Prostate gland (tissue), 2 donors: ENCODE data around the gene PTGER1. TPM values are rescaled to one million over a fixed set of nuclear protein-coding genes. Genes with fewer than 3 reads are reported as not detected.
A peak's percentile ranks its signal among the peaks of the same experiment; 100 is the strongest.

Source experiments
- DNase-seq: peaks from one replicate; pipeline ENCODE4 v3.0.0-alpha.2; 2019; ENCODE audit warnings: low spot score
- H3K27ac ChIP-seq, 2 donors: fragments of 200-600 bp; sonication (generic); 2 replicates each; pipeline ENCODE4 v1.5.1; 2017 to 2019
- H3K27me3 ChIP-seq: fragments of 200-600 bp; sonication (generic); replicated peaks from 2 replicates; pipeline ENCODE4 v1.5.1; 2019; ENCODE audit not compliant: insufficient read depth
- H3K36me3 ChIP-seq, 2 donors: fragments of 200-600 bp; sonication (generic); 1 replicate in 1 of 2; 2 replicates in 1 of 2; pipeline versions ENCODE4 v1.5.1 to v1.8.1; 2017 to 2019
- H3K4me1 ChIP-seq: fragments of 200-600 bp; sonication (generic); replicated peaks from 2 replicates; pipeline ENCODE4 v1.5.1; 2019
- H3K4me3 ChIP-seq, 2 donors: fragments of 200-600 bp; sonication (generic); 2 replicates each; pipeline ENCODE4 v1.5.1; 2017 to 2019
- H3K9me3 ChIP-seq: fragments of 200-600 bp; sonication (generic); 2 replicates; pipeline ENCODE4 v1.5.1; 2017
- POLR2A ChIP-seq: fragments of 450-650 bp; IDR thresholded peaks from one replicate; pipeline ENCODE4 v1.6.1; 2016; ENCODE audit warnings: antibody characterized with exemption, mild to moderate bottlenecking
- POLR2AphosphoS5 ChIP-seq: sonication (generic); formaldehyde crosslinking; IDR thresholded peaks from one replicate; pipeline ENCODE4 v1.6.1; 2017; ENCODE audit warnings: antibody characterized with exemption
- WGBS: methylation state at CpG from one replicate; pipeline ENCODE4 v1.1.5; 2018; 5-methylcytosine and 5-hydroxymethylcytosine counted together
- intact Hi-C: fragments of 100-400 bp; cut with DNase I; formaldehyde crosslinking; loops from one replicate; pipeline ENCODE4 v1.14.2; 2022
- small RNA-seq, 2 donors: library from RNA; depleted of rRNA; stranded (forward); fragments of <200 nt; gene quantifications; one replicate each; pipeline ENCODE3, GENCODE V24; 2016
- total RNA-seq, 2 donors: library from RNA; depleted of rRNA; stranded (reverse); fragments of >200 nt; gene quantifications; one replicate each; pipeline ENCODE4 v1.1.0, GENCODE V29; 2016
- TF ChIP-seq, protein P1 (sequence below), 4 experiments: fragments of 200-600 bp in 2 of 4; fragments of 450-650 bp in 2 of 4; sonication (generic) in 2 of 4; IDR thresholded peaks; 1 replicate in 3 of 4; 2 replicates in 1 of 4; pipeline ENCODE4 v1.5.1; 2016 to 2019; ENCODE audit warnings: antibody characterized with exemption in 4 of 4, mild to moderate bottlenecking in 2 of 4, moderate library complexity in 2 of 4

PTGER1 gene
- total RNA-seq, 2 donors from 2014 or later = 1.0 TPM; not detected in 1

DNA sequence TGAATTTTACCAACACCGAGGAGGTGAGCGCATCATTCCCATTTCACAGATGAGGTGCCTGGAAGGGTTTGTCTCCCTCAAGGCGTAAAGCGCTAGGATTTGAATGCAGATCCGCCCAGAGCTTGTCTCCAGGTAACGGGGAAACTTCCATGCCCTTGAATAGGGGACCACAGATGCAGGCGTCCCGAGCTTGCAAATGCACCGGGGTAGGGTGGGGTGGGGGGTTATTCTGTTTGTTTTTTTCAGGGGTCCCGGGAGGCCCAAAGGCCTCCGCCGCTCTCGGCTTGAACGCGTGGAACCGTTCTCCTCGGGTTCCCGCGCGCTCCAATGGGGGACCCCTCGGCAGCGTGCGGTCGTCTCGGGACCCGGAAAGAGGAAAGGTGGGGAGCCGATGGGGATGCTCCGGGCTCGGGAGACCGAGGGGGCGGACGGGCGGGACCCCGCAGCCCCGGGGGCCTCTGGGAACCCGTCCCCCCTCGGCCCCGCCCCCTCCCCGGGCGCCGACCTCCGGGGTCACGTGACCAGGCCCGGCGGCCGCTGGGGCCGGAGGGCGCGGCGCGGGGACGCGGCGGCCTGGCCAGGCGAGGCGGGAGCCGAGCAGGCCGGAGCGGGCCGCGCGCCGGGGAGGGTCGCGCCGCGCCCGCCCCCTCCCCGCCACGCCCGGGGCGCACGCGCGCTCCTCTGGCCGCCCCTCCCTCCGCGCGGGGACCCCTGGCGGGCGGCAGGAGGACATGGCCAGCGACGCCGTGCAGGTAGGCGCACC, 42.2 kb downstream of the PTGER1 start, which contains the start of gene PKN1:
TSS of gene PKN1 (plus strand) at position 516 of the 763 bp plus-strand sequence. CDS start at position 732, 216 bp downstream.
- Histone ChIP-seq H3K9me3 (no peaks in the 10 kb centered on the region), H3K36me3 (no peaks in the 10 kb centered on the region), H3K4me1 (peaks cover 5% of the 10 kb centered on the region), H3K4me3 (peak within 1 kb of the TSS; percentile 68 to 77), H3K27ac (peak within 1 kb of the TSS; percentile 74 to 75), H3K27me3 (no peaks in the 10 kb centered on the region)
- no peak for DNase-seq
- intact Hi-C loops = no loop called here
- 4% methylated on average over 37 of the region's 85 CpGs for WGBS
- TF ChIP-seq POLR2A (no peak), POLR2AphosphoS5 (no peak)
- TF ChIP-seq, protein P1, sequence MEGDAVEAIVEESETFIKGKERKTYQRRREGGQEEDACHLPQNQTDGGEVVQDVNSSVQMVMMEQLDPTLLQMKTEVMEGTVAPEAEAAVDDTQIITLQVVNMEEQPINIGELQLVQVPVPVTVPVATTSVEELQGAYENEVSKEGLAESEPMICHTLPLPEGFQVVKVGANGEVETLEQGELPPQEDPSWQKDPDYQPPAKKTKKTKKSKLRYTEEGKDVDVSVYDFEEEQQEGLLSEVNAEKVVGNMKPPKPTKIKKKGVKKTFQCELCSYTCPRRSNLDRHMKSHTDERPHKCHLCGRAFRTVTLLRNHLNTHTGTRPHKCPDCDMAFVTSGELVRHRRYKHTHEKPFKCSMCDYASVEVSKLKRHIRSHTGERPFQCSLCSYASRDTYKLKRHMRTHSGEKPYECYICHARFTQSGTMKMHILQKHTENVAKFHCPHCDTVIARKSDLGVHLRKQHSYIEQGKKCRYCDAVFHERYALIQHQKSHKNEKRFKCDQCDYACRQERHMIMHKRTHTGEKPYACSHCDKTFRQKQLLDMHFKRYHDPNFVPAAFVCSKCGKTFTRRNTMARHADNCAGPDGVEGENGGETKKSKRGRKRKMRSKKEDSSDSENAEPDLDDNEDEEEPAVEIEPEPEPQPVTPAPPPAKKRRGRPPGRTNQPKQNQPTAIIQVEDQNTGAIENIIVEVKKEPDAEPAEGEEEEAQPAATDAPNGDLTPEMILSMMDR (IDR thresholded peaks at IDR 0.05) = no peak

DNA sequence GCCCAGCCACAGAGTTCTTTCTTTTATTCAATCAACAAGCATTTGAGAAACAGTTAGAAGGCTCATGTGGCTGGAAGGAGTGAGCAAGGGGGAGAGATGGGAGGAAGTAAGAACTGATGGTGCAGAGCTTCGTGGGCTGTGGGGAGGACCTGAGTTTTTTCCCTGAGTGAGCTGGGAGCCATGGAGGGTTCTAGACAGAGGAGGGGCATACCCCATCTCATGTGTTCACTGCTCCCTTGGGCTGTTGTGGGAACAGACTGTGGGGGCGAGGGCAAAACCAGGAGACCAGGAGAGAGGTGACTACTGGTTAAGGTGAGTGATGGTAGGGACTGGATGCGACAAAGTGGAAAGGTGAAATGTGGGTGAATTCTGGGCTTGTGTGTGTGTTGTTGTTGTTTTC, 44.4 kb downstream of the PTGER1 start:
- H3K27ac ChIP-seq = no peak overlapping the region
- no peak for DNase-seq
- TF ChIP-seq POLR2A = no peak
- TF ChIP-seq, protein P1 (IDR thresholded peaks at IDR 0.05) = no peak
- TF ChIP-seq POLR2AphosphoS5 = no peak
- H3K4me1 ChIP-seq = peaks cover 5% of the 10 kb centered on the region
- no peaks in the 10 kb centered on the region for H3K36me3 ChIP-seq
- WGBS = 75% methylated on average over 3 of the region's 3 CpGs
- no peak overlapping the region for H3K4me3 ChIP-seq
- no peaks in the 10 kb centered on the region for H3K27me3 ChIP-seq
- intact Hi-C loops = no loop called here
- H3K9me3 ChIP-seq = no peaks in the 10 kb centered on the region

DNA sequence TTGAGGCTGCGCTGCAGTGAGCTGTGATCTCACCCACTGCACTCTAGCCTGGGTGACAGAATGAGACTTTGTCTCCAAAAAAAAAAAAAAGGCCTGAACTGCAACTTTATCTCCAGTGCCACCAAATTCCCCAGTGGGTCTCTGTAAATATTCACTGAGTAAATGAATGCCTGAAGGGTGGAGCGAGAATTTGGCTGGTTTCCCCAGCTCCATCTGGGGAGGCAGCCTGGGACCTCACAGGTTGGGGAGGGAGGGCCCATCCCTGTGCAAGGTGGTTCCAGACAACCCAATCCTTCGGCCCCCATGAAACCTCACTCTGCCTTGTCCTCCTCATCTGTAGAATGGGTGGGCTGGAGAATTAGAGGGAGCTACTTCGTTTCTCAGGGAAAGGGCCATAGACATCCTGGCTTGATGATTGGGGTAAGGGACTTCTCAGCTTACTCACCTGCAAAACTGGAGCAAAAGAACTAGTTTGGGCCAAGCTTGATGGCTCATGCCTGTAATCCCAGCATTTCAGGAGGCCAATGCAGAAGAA, 46.2 kb downstream of the PTGER1 start:
- WGBS = 64% methylated on average over 4 of the region's 4 CpGs
- intact Hi-C loops = no loop called here
- no peak for TF ChIP-seq POLR2A
- no peak for TF ChIP-seq POLR2AphosphoS5

DNA sequence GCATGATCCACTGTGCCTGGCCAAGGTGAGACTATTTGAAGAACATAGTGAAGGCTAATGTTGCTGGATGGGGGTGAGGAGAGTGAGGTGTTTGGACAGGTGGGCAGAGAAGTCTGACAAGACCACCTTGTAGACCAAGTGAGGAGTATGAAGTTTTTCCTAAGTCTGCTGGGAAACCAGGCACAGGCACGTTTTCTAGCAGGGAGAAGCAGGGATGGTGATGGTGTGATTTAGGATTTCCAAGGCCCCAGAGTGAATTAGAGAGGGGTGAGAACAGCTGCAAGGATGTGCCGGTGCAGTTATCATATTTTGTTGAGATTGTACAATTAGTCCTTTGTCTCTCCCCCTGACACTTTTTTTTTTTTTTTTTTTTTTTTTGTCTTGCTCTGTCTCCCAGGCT, 47.7 kb downstream of the PTGER1 start:
- no peak overlapping the region for H3K4me3 ChIP-seq
- TF ChIP-seq, protein P1 (IDR thresholded peaks at IDR 0.05) = no peak
- TF ChIP-seq POLR2AphosphoS5 = no peak
- no peak for TF ChIP-seq POLR2A
- no peaks in the 10 kb centered on the region for H3K4me1 ChIP-seq
- 59% methylated on average over 2 of the region's 2 CpGs for WGBS
- no peak for DNase-seq
- H3K36me3 ChIP-seq = no peaks in the 10 kb centered on the region
- intact Hi-C loops = no loop called here
- no peak overlapping the region for H3K27ac ChIP-seq
- no peaks in the 10 kb centered on the region for H3K27me3 ChIP-seq
- no peaks in the 10 kb centered on the region for H3K9me3 ChIP-seq

More for the DNA sequence above, 46.2 kb downstream of the PTGER1 start:
- no peak for DNase-seq
- Histone ChIP-seq H3K27ac (no peak overlapping the region), H3K4me1 (no peaks in the 10 kb centered on the region), H3K4me3 (no peak overlapping the region), H3K9me3 (no peaks in the 10 kb centered on the region), H3K36me3 (no peaks in the 10 kb centered on the region), H3K27me3 (no peaks in the 10 kb centered on the region)

DNA sequence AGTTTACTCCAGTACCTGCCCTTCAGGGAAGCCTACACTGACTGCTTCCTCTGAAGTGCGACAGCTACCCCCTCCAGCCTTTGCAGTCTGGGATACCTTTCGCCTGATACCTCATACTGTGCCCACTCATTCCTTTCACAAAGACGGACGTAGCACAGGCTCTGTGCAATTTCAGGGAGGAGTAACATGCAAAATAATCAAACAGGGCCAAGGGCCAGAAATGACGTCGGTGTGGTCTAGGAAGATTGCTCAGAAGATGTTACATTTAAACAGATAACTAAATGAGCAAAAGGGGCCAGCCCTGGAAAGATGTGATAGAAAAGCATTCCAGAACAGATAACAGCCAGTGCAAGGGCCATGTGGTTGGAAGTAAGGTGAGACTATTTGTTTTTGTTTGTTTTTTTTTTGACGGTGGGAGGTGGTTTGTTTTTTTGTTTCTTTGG, 49.4 kb downstream of the PTGER1 start:
- TF ChIP-seq POLR2A = no peak
- TF ChIP-seq, protein P1 (IDR thresholded peaks at IDR 0.05) = no peak
- TF ChIP-seq POLR2AphosphoS5 = no peak
- no peak for DNase-seq
- H3K27me3 ChIP-seq = no peaks in the 10 kb centered on the region
- H3K36me3 ChIP-seq = no peaks in the 10 kb centered on the region
- WGBS = 74% methylated on average over 7 of the region's 7 CpGs
- intact Hi-C loops = no loop called here
- H3K27ac ChIP-seq = no peak overlapping the region
- H3K4me3 ChIP-seq = no peak overlapping the region
- no peaks in the 10 kb centered on the region for H3K9me3 ChIP-seq
- no peaks in the 10 kb centered on the region for H3K4me1 ChIP-seq

Small RNA genes lying within 50 kb of the gene (small RNA-seq; reads per million reads assigned to genes)
- gene SNRPGP15 = 0 reads per million in 2 donors

Other genes starting within 250 kb of the PTGER1 start
- 10 to 100 TPM; 16.3 to 42.2 TPM for gene ADGRE5, start 93.9 kb downstream of the PTGER1 start, total RNA-seq
- 100 to 1,000 TPM in 1 of 2 donors, 10 to 100 TPM in 1; 64.9 to 121 TPM for gene DDX39A, start 56.0 kb downstream of the PTGER1 start, total RNA-seq
- gene PKN1, start 42.0 kb downstream of the PTGER1 start, total RNA-seq = 100 to 1,000 TPM in 1 of 2 donors, 10 to 100 TPM in 1; 54.3 to 255 TPM
- 100 to 1,000 TPM in 1 of 2 donors, 10 to 100 TPM in 1; 71.8 to 101 TPM for gene GIPC1, start 20.8 kb upstream of the PTGER1 start, total RNA-seq
- 100 to 1,000 TPM in 1 of 2 donors, 10 to 100 TPM in 1; 91.6 to 108 TPM for gene DNAJB1, start 43.0 kb upstream of the PTGER1 start, total RNA-seq
- gene TECR, start 54.2 kb upstream of the PTGER1 start, total RNA-seq = 100 to 1,000 TPM; 137 to 154 TPM
- 100 to 1,000 TPM; 507 to 534 TPM for gene NDUFB7, start 96.7 kb upstream of the PTGER1 start, total RNA-seq
- gene CLEC17A, start 107.7 kb upstream of the PTGER1 start, total RNA-seq = 1 to 10 TPM in 1 of 2 donors, under 1 TPM in 1; 0.14 to 1.0 TPM
- gene ADGRE3, start 199.5 kb upstream of the PTGER1 start, total RNA-seq = under 1 TPM; 0.27 to 0.80 TPM
- gene ZNF333, start 214.7 kb upstream of the PTGER1 start, total RNA-seq = 10 to 100 TPM; 26.6 to 39.8 TPM